Urothelium cell line (cell line): ENCODE data around the gene ARHGAP15.

Source experiments
- DNase-seq: peaks from one replicate; pipeline ENCODE4 v3.0.0; 2011; ENCODE audit warnings: low spot score, mixed read lengths
- FAIRE-seq: peaks from 2 replicates; lab custom pipeline; 2011; peaks lifted over from hg19 to GRCh38; lab: Jason Lieb, UNC

The ARHGAP15 gene

DNA sequence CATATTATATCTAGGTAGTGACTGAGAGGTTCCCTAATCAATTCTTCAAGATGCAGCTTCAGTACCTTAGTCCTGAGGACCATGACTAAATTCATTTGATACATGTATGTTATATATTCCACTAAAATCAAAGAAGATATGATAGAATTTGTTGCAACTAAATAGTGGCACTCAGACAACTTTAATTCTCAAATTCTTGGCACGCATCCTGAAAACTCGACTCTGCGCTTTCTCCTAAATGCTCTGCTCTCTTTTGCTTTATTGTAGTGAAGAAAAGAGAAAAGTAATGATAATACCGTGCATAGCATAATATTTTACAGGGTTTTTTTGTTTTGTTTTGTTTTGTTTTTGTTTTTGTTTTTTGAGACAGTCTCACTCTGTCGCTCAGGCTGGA lies 475.3 kb downstream of the ARHGAP15 start:
- DNase-seq: no peak
- no peak for FAIRE-seq

DNA sequence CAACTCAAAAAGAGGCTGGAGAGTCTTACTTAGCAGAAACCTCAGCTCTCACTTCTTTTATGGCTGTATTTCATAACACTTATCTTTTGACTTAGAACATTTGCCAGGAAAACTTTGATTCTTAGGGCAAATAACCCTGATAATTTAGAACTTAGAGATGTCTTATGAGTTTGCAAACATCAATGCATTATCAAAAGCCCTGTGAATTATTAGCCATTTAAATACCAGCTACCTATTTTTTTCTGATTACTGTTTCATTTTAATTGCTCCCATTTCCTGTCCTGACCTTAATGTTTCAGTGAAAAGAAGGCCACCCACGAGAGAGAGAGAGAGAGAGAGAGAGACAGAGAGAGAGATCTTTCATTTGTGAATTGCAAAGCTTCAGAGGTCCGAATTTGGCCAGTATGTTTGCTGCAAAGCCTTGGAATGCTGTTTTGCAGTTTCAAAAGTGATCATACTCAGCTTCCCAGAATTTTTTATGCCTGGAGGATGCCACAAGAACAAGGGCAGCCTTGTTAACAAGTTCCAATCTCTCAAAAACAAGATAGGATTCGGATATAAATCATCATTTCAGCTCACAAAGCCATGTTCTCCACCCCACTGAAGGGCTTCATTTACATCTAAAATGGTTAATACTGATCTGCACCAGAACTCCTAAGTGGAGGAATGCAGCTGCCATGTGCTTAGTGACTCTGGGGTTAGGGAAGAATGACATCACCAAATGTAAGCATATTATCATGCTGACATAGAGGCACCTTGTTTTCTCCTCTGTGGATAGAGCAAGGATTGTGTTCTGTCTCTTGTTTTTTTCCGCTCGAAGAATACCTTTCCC lies 478.2 kb downstream of the ARHGAP15 start:
- FAIRE-seq (no peak), DNase-seq (peak; percentile 15)

- FAIRE-seq (no peak), DNase-seq (no peak)
Measured at GRCh38 chr2:143608063-143608423, 478.8 kb downstream of the ARHGAP15 start.

GRCh38 chr2:143608758-143609157 lies 479.5 kb downstream of the ARHGAP15 start:
- DNase-seq: no peak
- no peak for FAIRE-seq

DNA sequence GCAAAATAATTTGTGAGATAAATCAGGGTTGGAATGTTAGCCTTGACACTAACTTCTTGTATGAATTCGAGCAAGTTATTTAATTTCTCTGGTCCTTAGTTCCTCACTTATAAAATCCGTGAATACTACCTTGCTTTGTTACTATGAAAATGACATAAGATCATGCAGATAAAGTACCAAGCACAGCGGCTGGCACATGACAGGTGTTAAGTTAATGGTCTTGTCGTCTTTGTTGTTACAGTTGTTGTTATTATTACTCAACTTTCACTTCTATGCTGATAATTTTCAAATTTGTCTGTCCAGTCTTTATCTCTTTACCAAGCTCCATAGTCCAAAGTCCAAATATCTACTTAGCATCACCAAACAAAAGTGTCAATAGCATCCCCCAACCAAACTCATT lies 482.1 kb downstream of the ARHGAP15 start:
- DNase-seq: no peak

DNA sequence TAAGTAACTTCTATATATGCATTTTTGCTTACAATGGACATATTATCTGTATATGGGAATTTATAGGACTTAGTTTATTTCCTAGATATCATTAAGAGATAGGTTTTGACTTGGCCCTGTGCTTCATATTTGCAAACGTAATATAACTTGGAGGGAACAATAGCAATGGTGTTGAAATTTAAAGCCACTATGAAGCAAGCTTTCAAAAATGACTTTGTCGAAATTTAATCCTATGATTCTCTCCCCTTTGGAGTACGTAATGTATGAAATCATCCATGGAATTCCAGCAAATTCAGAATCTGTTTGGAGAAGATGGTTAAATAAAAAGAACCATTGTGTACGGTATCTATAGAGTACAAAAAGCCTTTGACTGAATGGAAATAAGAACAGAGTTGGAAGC lies 486.3 kb downstream of the ARHGAP15 start:
- FAIRE-seq: no peak
- no peak for DNase-seq

More for the DNA sequence above, 482.1 kb downstream of the ARHGAP15 start:
- no peak for FAIRE-seq

DNA sequence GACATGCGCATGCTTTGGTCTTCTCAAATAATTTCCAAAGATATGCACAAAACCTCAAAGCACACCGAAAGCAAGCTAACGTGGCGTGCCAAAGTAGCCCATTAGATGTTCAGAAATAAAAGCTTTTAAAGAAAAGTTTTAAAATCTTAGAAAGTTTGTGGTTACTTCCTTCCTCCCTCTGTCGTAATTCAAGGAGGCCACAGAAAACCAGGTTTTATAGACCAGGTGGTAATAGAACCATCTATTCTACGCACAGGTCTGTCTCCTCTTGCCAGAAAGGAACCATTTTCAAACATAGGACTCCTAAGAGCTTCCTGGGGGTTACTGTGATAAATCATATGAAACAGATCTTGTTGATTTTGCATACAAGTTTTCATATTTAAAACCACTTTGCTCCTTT lies 487.2 kb downstream of the ARHGAP15 start:
- FAIRE-seq: no peak
- DNase-seq: no peak

GRCh38 chr2:143617803-143618415 lies 488.7 kb downstream of the ARHGAP15 start:
- no peak for FAIRE-seq
- no peak for DNase-seq

- no peak for FAIRE-seq
- no peak for DNase-seq
Measured at GRCh38 chr2:143622106-143622505, 492.9 kb downstream of the ARHGAP15 start.

DNA sequence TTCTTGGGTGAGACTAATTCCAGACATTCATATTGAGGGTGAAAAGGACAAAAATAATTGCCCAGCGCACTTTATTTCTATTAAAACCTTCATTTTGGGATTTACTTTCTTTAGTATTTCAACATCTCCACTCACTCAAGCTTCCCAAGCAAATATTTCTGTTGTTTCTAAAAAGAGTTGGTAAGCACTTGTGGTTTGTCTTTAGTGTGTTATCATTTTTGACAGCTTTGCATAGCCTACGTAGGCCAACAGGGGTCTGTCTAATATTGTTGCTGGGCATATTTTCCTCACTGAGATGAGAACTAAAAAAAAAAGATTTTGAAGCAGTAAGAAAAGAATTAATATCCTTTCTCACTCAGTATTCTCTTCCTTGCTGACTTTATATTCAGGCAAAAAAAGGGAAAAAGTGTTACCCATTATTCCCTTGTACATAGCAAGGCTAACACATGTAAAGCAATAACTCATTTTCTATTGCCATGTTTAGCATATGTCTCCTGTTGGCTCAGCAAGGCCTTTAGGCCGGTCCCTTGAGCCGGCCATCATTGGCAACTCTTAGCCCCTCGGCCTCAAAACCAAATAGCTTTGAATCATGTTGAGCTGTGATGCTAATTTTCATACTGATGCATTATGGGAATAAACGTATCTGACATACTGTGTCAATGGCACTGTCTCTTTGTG lies 494.2 kb downstream of the ARHGAP15 start:
- FAIRE-seq (no peak), DNase-seq (no peak)

DNA sequence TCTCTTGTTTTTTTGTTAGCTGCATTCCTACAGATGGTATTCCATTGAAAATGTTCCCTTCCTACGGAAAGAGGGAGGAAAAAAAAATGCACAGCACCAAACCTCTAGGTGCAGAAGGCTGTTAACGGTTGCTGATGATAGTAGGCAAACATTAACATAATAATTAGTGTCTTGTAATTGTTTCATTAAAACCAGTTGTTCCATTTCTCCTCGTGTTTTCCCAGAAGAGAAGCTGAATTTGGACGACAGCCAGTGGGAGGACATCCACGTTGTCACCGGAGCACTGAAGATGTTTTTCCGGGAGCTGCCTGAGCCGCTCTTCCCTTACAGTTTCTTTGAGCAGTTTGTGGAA lies 494.7 kb downstream of the ARHGAP15 start:
- no peak for FAIRE-seq
- no peak for DNase-seq

DNA sequence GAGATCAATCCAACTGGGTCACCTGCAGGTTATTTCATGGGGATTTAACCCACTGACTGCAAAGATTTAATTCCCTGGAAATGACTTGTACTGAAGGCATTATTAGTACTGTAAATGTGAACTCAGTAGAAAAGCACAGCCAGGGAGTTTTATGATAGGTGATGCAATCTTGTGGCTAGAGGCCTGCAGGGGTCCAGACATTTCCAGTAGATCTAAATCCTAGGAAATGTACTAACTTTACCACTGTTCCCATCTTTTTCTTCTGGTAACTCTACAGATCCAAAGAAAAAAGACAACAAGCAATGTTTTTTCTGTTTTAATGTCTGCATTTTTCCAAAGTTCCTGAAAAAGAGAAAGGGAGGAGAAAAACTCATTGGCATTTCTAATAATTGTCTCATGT lies 500.1 kb downstream of the ARHGAP15 start:
- DNase-seq: peak; percentile 6
- no peak for FAIRE-seq

GRCh38 chr2:143632751-143633374 lies 503.6 kb downstream of the ARHGAP15 start:
- no peak for DNase-seq
- no peak for FAIRE-seq

DNA sequence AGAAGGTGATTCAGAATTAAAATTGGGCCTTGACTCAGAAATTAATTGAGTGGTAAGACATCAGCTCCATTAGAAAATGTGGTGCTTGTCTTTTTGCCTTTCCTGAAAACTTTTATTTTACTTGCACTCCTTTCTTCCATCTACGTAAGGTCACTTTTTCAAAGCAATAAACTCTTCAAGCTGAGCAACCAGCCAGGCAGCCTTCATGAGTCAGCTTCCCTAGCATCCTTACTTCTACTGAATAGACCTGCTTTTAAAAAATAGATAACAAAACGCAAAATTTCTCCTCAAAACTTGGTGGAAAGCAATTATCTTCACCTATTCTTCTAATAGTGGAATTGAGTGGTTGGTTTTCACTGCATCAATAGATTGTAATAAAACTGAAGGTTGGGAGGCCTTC lies 504.2 kb downstream of the ARHGAP15 start:
- DNase-seq: no peak

DNA sequence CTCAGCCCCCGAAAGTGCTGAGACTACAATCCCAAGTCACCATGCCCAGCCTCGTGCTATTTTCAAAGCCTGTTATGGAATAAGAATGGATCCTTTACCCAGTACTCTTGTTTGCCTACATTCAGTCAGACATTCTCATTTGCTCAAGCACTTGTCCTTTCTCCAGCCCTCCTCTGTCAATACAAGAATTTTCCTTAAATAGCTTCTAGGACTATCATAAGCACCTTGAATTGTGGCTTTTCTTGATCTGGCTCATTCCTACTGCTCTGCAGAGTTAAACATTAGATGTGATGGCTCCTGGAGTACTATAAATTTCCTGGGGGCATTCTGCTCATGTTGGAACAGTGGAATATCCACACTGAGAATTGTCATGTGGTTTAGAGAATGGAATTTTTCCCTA lies 506.1 kb downstream of the ARHGAP15 start:
- DNase-seq (no peak), FAIRE-seq (no peak)

More for the DNA sequence above, 504.2 kb downstream of the ARHGAP15 start:
- no peak for FAIRE-seq

- no peak for FAIRE-seq
Measured at GRCh38 chr2:143635936-143636335, 506.7 kb downstream of the ARHGAP15 start.

DNA sequence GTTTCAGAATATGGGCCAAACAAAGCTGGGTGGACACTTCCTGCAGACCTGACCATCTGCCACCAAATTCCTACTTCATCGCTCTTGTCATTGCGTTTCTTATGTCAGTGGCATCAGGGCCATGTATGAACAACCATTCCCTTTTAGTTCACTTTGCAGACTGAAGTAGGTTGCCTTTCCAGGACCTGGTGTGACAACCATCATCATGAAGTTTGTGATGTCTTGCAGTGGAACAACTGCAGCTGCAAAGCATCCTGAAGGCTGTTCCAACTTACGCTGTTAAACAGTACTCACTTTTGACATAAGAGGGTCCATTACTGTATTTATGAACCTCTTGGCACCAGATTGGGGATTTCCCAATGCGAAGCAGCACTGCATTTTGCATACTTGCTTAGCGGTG lies 511.6 kb downstream of the ARHGAP15 start:
- DNase-seq (no peak), FAIRE-seq (no peak)

More at GRCh38 chr2:143635936-143636335, 506.7 kb downstream of the ARHGAP15 start:
- DNase-seq: no peak

GRCh38 chr2:143645921-143646645 lies 516.9 kb downstream of the ARHGAP15 start:
- FAIRE-seq: no peak
- DNase-seq: no peak

- no peak for FAIRE-seq
- no peak for DNase-seq
Measured at GRCh38 chr2:143649226-143649740, 520.1 kb downstream of the ARHGAP15 start.

DNA sequence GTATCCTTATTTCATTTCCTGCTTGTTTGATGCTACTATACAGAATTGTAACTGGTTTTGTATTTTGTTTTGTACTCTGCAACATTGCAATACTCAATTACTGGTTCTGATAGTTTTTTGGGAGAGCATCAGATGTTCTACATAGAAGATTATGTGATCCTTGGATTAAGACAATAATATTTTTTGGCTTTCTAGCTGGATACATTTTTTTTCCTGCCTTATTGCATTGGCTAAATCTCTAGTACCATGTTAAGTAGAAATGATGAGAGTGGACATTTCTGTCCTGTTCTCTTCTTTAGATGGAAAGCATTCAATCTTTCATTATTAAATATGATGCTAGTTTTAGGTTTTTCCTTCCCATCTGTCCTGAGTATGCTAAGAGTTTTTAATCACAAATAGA lies 523.5 kb downstream of the ARHGAP15 start:
- FAIRE-seq: no peak
- DNase-seq: no peak

- DNase-seq (no peak), FAIRE-seq (no peak)
Measured at GRCh38 chr2:143668234-143668633, 539.0 kb downstream of the ARHGAP15 start.
